ENCODE results near the gene PARL. TPM values are rescaled to one million over a fixed set of nuclear protein-coding genes. Genes with fewer than 3 reads are reported as not detected.
"Not testable (repeated sequence)": the region's sequence is repeated elsewhere in the genome, so short reads cannot be mapped to it uniquely, and the experiment has no call there.

The PARL gene
- total RNA-seq, 4 donors from 2014 or later: 7.4 to 69.9 (median 22.5) TPM

- TF ChIP-seq CTCF (IDR thresholded peaks at IDR 0.05) (no peak), POLR2A (IDR thresholded peaks at IDR 0.05) (no peak)
- peak overlapping the region; percentile 71 to 76 for H3K27ac ChIP-seq
- DNase-seq: no peak
- H3K36me3 ChIP-seq: no peaks in the 10 kb centered on the region
- intact Hi-C loops (cut with DNase I; ENCODE audit: low total_unique reads): no loop called here
- H3K4me3 ChIP-seq: peak overlapping the region; percentile 58 to 81
- peaks cover 0 to 12% of the 10 kb centered on the region in 2 donors for H3K4me1 ChIP-seq
- no peaks in the 10 kb centered on the region for H3K9me3 ChIP-seq
- H3K27me3 ChIP-seq: no peaks in the 10 kb centered on the region
Observed at GRCh38 chr3:183884097-183884426, 618 bp downstream of the PARL start.

- Histone ChIP-seq H3K4me1 (peaks cover 0 to 12% of the 10 kb centered on the region in 2 donors), H3K4me3 (peak overlapping the region; percentile 58 to 81), H3K36me3 (no peaks in the 10 kb centered on the region), H3K27me3 (no peaks in the 10 kb centered on the region), H3K9me3 (no peaks in the 10 kb centered on the region), H3K27ac (no peak overlapping the region)
- TF ChIP-seq CTCF (IDR thresholded peaks at IDR 0.05): no peak
- TF ChIP-seq POLR2A (IDR thresholded peaks at IDR 0.05): no peak
- no peak for DNase-seq
- intact Hi-C loops (cut with DNase I; ENCODE audit: low total_unique reads): no loop called here
Observed at GRCh38 chr3:183883291-183884096, 1.2 kb downstream of the PARL start.

- no peaks in the 10 kb centered on the region for H3K27me3 ChIP-seq
- H3K27ac ChIP-seq: no peak overlapping the region
- H3K9me3 ChIP-seq: no peaks in the 10 kb centered on the region
- no peaks in the 10 kb centered on the region for H3K36me3 ChIP-seq
- DNase-seq: no peak
- TF ChIP-seq CTCF (IDR thresholded peaks at IDR 0.05) (no peak), POLR2A (IDR thresholded peaks at IDR 0.05) (no peak)
- peaks cover 0 to 12% of the 10 kb centered on the region in 2 donors for H3K4me1 ChIP-seq
- intact Hi-C loops (cut with DNase I; ENCODE audit: low total_unique reads): no loop called here
- no peak overlapping the region for H3K4me3 ChIP-seq
Observed at GRCh38 chr3:183880121-183880520, 4.6 kb downstream of the PARL start.

- H3K4me3 ChIP-seq: no peak overlapping the region
- peaks cover 0 to 12% of the 10 kb centered on the region in 2 donors for H3K4me1 ChIP-seq
- H3K9me3 ChIP-seq: no peaks in the 10 kb centered on the region
- H3K27ac ChIP-seq: no peak overlapping the region
- no peaks in the 10 kb centered on the region for H3K36me3 ChIP-seq
- no peak for TF ChIP-seq POLR2A (IDR thresholded peaks at IDR 0.05)
- no peak for TF ChIP-seq CTCF (IDR thresholded peaks at IDR 0.05)
- intact Hi-C loops (cut with DNase I; ENCODE audit: low total_unique reads): no loop called here
- no peaks in the 10 kb centered on the region for H3K27me3 ChIP-seq
- no peak for DNase-seq
Observed at GRCh38 chr3:183879243-183879642, 5.4 kb downstream of the PARL start.

- TF ChIP-seq CTCF (IDR thresholded peaks at IDR 0.05): no peak
- no peak for TF ChIP-seq POLR2A (IDR thresholded peaks at IDR 0.05)
- intact Hi-C loops (cut with DNase I; ENCODE audit: low total_unique reads): no loop called here
- H3K4me3 ChIP-seq: no peak overlapping the region
- H3K27me3 ChIP-seq: no peaks in the 10 kb centered on the region
- peaks cover 0 to 5% of the 10 kb centered on the region in 2 donors for H3K4me1 ChIP-seq
- no peak overlapping the region for H3K27ac ChIP-seq
- DNase-seq: no peak
- H3K36me3 ChIP-seq: no peaks in the 10 kb centered on the region
- no peaks in the 10 kb centered on the region for H3K9me3 ChIP-seq
Observed at GRCh38 chr3:183878071-183878470, 6.6 kb downstream of the PARL start.

- intact Hi-C loops (cut with DNase I; ENCODE audit: low total_unique reads); H3K4me1 ChIP-seq; H3K9me3 ChIP-seq; H3K4me3 ChIP-seq; H3K27ac ChIP-seq; H3K27me3 ChIP-seq; DNase-seq; H3K36me3 ChIP-seq: not testable (repeated sequence)
Observed at GRCh38 chr3:183877227-183877626, 7.5 kb downstream of the PARL start.

Data from uterus (tissue), 4 donors.